ENCODE measurements around the gene TSPEAR. TPM values are rescaled to one million over a fixed set of nuclear protein-coding genes. Genes with fewer than 3 reads are reported as not detected.
A peak's percentile ranks its signal among the peaks of the same experiment; 100 is the strongest.

The TSPEAR gene
- total and polyA plus RNA-seq, 11 donors = 0.01 to 2.6 (median 0.71) TPM; not detected in 2

GRCh38 chr21:44571296-44571695 is 140.1 kb downstream of the TSPEAR start:
- Histone ChIP-seq H3K36me3 (no peaks in the 10 kb centered on the region), H3K27ac (no peak overlapping the region), H3K27me3 (peaks cover 0 to 22% (median 0%) of the 10 kb centered on the region in 9 donors), H3K4me1 (peaks cover 0 to 8% (median 0%) of the 10 kb centered on the region in 12 donors), H3K9me3 (peaks cover 0 to 16% (median 2%) of the 10 kb centered on the region in 12 donors), H3K4me3 (no peak overlapping the region)
- 64 to 93% (median 82%) methylated on average over 3 to 4 of the region's 4 CpGs for WGBS, 4 donors
- no peak for DNase-seq
- no peak for ATAC-seq
- intact Hi-C loops (cut with DNase I) = no loop called here
- TF ChIP-seq CTCF (IDR thresholded peaks at IDR 0.05) (no peak), POLR2A (IDR thresholded peaks at IDR 0.05) (no peak)

- H3K36me3 ChIP-seq = no peaks in the 10 kb centered on the region
- H3K9me3 ChIP-seq = peaks cover 0 to 16% (median 2%) of the 10 kb centered on the region in 12 donors
- H3K4me1 ChIP-seq = peaks cover 0 to 19% (median 0%) of the 10 kb centered on the region in 12 donors
- H3K27ac ChIP-seq = no peak overlapping the region
- intact Hi-C loops (cut with DNase I) = no loop called here
- TF ChIP-seq POLR2A (IDR thresholded peaks at IDR 0.05) (no peak), CTCF (IDR thresholded peaks at IDR 0.05) (no peak)
- H3K27me3 ChIP-seq = peaks cover 0 to 19% (median 0%) of the 10 kb centered on the region in 9 donors
- ATAC-seq (no peak), DNase-seq (no peak)
- 72 to 89% (median 83%) methylated on average over 6 to 12 of the region's 12 CpGs for WGBS, 4 donors
- H3K4me3 ChIP-seq = no peak overlapping the region
Observed at GRCh38 chr21:44569861-44570517, 141.4 kb downstream of the TSPEAR start.

GRCh38 chr21:44568667-44569556 is 142.5 kb downstream of the TSPEAR start:
- Histone ChIP-seq H3K27me3 (peaks cover 0 to 10% (median 0%) of the 10 kb centered on the region in 9 donors), H3K36me3 (no peaks in the 10 kb centered on the region), H3K27ac (no peak overlapping the region), H3K4me1 (peaks cover 0 to 23% (median 0%) of the 10 kb centered on the region in 12 donors), H3K4me3 (no peak overlapping the region), H3K9me3 (peaks cover 0 to 16% (median 3%) of the 10 kb centered on the region in 12 donors)
- intact Hi-C loops (cut with DNase I) = no loop called here
- ATAC-seq (peak in 1 of 4 donors; percentile 38), DNase-seq (no peak)
- 73 to 85% (median 80%) methylated on average over 21 to 27 of the region's 27 CpGs for WGBS, 4 donors
- TF ChIP-seq POLR2A (IDR thresholded peaks at IDR 0.05) = no peak
- TF ChIP-seq CTCF (IDR thresholded peaks at IDR 0.05) = no peak

- peaks cover 0 to 10% (median 0%) of the 10 kb centered on the region in 9 donors for H3K27me3 ChIP-seq
- H3K4me3 ChIP-seq = no peak overlapping the region
- DNase-seq = no peak
- intact Hi-C loops (cut with DNase I) = no loop called here
- ATAC-seq = peak in 1 of 4 donors; percentile 12
- no peak overlapping the region for H3K27ac ChIP-seq
- TF ChIP-seq POLR2A (IDR thresholded peaks at IDR 0.05) (no peak), CTCF (IDR thresholded peaks at IDR 0.05) (no peak)
- H3K9me3 ChIP-seq = peaks cover 0 to 16% (median 4%) of the 10 kb centered on the region in 12 donors
- H3K4me1 ChIP-seq = peaks cover 0 to 23% (median 0%) of the 10 kb centered on the region in 12 donors
- WGBS, 4 donors = 61 to 82% (median 71%) methylated on average over 5 to 12 of the region's 12 CpGs
- H3K36me3 ChIP-seq = no peaks in the 10 kb centered on the region
Observed at GRCh38 chr21:44568261-44568660, 143.1 kb downstream of the TSPEAR start.
